ES-I3 (cell line): ENCODE data around the gene PIK3R3.
A peak's percentile ranks its signal among the peaks of the same experiment; 100 is the strongest.

ENCODE experiments used
- H3K36me3 ChIP-seq: 2 replicates; pipeline ENCODE4 v1.6.1; 2013; ENCODE audit warnings: mild to moderate bottlenecking, low read length, control low read depth, moderate library complexity; ENCODE audit not compliant: insufficient read depth
- H3K4me1 ChIP-seq: 2 replicates; pipeline ENCODE4 v1.6.1; 2013; ENCODE audit warnings: mild to moderate bottlenecking, control low read depth, low read length; ENCODE audit not compliant: insufficient read depth
- H3K9ac ChIP-seq: 2 replicates; pipeline ENCODE4 v1.6.1; 2013; ENCODE audit warnings: low read depth, mild to moderate bottlenecking, low read length, moderate library complexity
- H3K9me3 ChIP-seq: 2 replicates; pipeline ENCODE4 v1.6.1; 2013; ENCODE audit warnings: mild to moderate bottlenecking, low read length, moderate library complexity; ENCODE audit not compliant: control insufficient read depth, insufficient read depth

PIK3R3 gene

GRCh38 chr1:46168477-46168876 is 36.0 kb upstream of the PIK3R3 start:
- Histone ChIP-seq H3K9me3 (no peaks in the 10 kb centered on the region), H3K9ac (no peak overlapping the region), H3K4me1 (peaks cover 6% of the 10 kb centered on the region), H3K36me3 (no peaks in the 10 kb centered on the region)

GRCh38 chr1:46166521-46167462 is 34.4 kb upstream of the PIK3R3 start:
- H3K9ac ChIP-seq = peak overlapping the region; percentile 10; the same call in 1 of the 2 replicates

GRCh38 chr1:46160212-46160611 is 27.8 kb upstream of the PIK3R3 start:
- H3K9ac ChIP-seq = no peak overlapping the region
- no peaks in the 10 kb centered on the region for H3K4me1 ChIP-seq
- H3K9me3 ChIP-seq = no peaks in the 10 kb centered on the region
- H3K36me3 ChIP-seq = no peaks in the 10 kb centered on the region

More at GRCh38 chr1:46166521-46167462, 34.4 kb upstream of the PIK3R3 start:
- H3K9me3 ChIP-seq = no peaks in the 10 kb centered on the region
- no peaks in the 10 kb centered on the region for H3K4me1 ChIP-seq
- H3K36me3 ChIP-seq = no peaks in the 10 kb centered on the region

- Histone ChIP-seq H3K9me3 (no peaks in the 10 kb centered on the region), H3K36me3 (no peaks in the 10 kb centered on the region), H3K9ac (no peak overlapping the region), H3K4me1 (no peaks in the 10 kb centered on the region)
Observed at GRCh38 chr1:46159516-46159915, 27.1 kb upstream of the PIK3R3 start.

GRCh38 chr1:46158312-46159281 is 26.2 kb upstream of the PIK3R3 start:
- Histone ChIP-seq H3K36me3 (no peaks in the 10 kb centered on the region), H3K9me3 (no peaks in the 10 kb centered on the region), H3K4me1 (no peaks in the 10 kb centered on the region), H3K9ac (no peak overlapping the region)

GRCh38 chr1:46157916-46158311 is 25.5 kb upstream of the PIK3R3 start:
- H3K9ac ChIP-seq = no peak overlapping the region
- H3K36me3 ChIP-seq = no peaks in the 10 kb centered on the region
- no peaks in the 10 kb centered on the region for H3K9me3 ChIP-seq
- no peaks in the 10 kb centered on the region for H3K4me1 ChIP-seq

GRCh38 chr1:46153732-46154131 is 21.3 kb upstream of the PIK3R3 start:
- Histone ChIP-seq H3K9ac (no peak overlapping the region), H3K36me3 (no peaks in the 10 kb centered on the region), H3K4me1 (no peaks in the 10 kb centered on the region), H3K9me3 (no peaks in the 10 kb centered on the region)

GRCh38 chr1:46153228-46153627 is 20.8 kb upstream of the PIK3R3 start:
- H3K9me3 ChIP-seq = no peaks in the 10 kb centered on the region
- H3K4me1 ChIP-seq = no peaks in the 10 kb centered on the region
- H3K9ac ChIP-seq = no peak overlapping the region
- no peaks in the 10 kb centered on the region for H3K36me3 ChIP-seq

GRCh38 chr1:46152016-46152415 is 19.6 kb upstream of the PIK3R3 start:
- no peak overlapping the region for H3K9ac ChIP-seq
- H3K36me3 ChIP-seq = no peaks in the 10 kb centered on the region
- H3K4me1 ChIP-seq = no peaks in the 10 kb centered on the region
- no peaks in the 10 kb centered on the region for H3K9me3 ChIP-seq

- Histone ChIP-seq H3K9me3 (no peaks in the 10 kb centered on the region), H3K36me3 (no peaks in the 10 kb centered on the region), H3K9ac (no peak overlapping the region), H3K4me1 (no peaks in the 10 kb centered on the region)
Observed at GRCh38 chr1:46150085-46150484, 17.7 kb upstream of the PIK3R3 start.

- Histone ChIP-seq H3K9me3 (no peaks in the 10 kb centered on the region), H3K9ac (no peak overlapping the region), H3K4me1 (no peaks in the 10 kb centered on the region), H3K36me3 (no peaks in the 10 kb centered on the region)
Observed at GRCh38 chr1:46148318-46148717, 15.9 kb upstream of the PIK3R3 start.

GRCh38 chr1:46137916-46138315 is 5.5 kb upstream of the PIK3R3 start:
- H3K36me3 ChIP-seq = no peaks in the 10 kb centered on the region
- H3K9me3 ChIP-seq = no peaks in the 10 kb centered on the region
- no peak overlapping the region for H3K9ac ChIP-seq
- no peaks in the 10 kb centered on the region for H3K4me1 ChIP-seq

- H3K36me3 ChIP-seq = no peaks in the 10 kb centered on the region
- H3K4me1 ChIP-seq = no peaks in the 10 kb centered on the region
- no peaks in the 10 kb centered on the region for H3K9me3 ChIP-seq
- H3K9ac ChIP-seq = no peak overlapping the region
Observed at GRCh38 chr1:46136711-46137110, 4.3 kb upstream of the PIK3R3 start.

GRCh38 chr1:46134660-46135331 is 2.4 kb upstream of the PIK3R3 start:
- Histone ChIP-seq H3K4me1 (no peaks in the 10 kb centered on the region), H3K9me3 (no peaks in the 10 kb centered on the region), H3K36me3 (no peaks in the 10 kb centered on the region), H3K9ac (no peak overlapping the region)
